Measurements from ENCODE around the gene PLCH2.

DNA sequence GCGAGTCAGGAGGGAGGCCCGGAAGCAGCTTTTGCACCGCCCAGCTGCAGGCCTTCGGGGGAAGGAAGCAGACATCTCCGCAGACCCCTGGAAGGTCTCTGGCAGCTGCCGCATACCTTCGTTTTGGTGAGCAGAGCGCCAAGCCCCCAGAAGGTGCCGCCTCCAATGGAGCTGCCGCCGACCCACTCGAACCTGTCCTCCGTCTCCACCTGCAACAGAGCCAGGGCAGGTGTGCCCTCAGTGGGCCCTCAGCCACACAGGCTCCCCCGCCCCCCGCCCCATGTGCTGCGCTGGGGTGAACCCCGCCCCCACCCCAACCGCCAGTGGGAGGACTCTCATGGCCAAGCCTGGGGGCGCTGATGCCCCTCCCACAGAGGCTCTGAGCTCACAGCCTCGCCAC lies 44.1 kb downstream of the PLCH2 start:
- no peak for TF ChIP-seq POLR2A (IDR thresholded peaks at IDR 0.05)
- TF ChIP-seq, protein P1, sequence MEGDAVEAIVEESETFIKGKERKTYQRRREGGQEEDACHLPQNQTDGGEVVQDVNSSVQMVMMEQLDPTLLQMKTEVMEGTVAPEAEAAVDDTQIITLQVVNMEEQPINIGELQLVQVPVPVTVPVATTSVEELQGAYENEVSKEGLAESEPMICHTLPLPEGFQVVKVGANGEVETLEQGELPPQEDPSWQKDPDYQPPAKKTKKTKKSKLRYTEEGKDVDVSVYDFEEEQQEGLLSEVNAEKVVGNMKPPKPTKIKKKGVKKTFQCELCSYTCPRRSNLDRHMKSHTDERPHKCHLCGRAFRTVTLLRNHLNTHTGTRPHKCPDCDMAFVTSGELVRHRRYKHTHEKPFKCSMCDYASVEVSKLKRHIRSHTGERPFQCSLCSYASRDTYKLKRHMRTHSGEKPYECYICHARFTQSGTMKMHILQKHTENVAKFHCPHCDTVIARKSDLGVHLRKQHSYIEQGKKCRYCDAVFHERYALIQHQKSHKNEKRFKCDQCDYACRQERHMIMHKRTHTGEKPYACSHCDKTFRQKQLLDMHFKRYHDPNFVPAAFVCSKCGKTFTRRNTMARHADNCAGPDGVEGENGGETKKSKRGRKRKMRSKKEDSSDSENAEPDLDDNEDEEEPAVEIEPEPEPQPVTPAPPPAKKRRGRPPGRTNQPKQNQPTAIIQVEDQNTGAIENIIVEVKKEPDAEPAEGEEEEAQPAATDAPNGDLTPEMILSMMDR (IDR thresholded peaks at IDR 0.05), result no peak
